CD4-positive, CD25-positive, alpha-beta regulatory T cell (primary cell): ENCODE results near the gene TMEM43. TPM values are rescaled to one million over a fixed set of nuclear protein-coding genes. Genes with fewer than 3 reads are reported as not detected.

Source experiments
- ATAC-seq, 2 donors: fragments of 150-1000 bp; cut with Tn5 transposase; one replicate each; pipeline ENCODE4 v1.10.0; 2021; ENCODE audit warnings: low read depth in 2 of 2, moderate number of reproducible peaks in 2 of 2, moderate library complexity in 1 of 2
- DNase-seq, 3 donors: peaks; one replicate each; pipeline versions ENCODE4 v3.0.0 to v3.0.0-alpha.2; 2012 to 2022; ENCODE audit warnings: mixed read lengths in 1 of 3
- H3K27ac ChIP-seq: one replicate; pipeline ENCODE4 v1.7.0; 2013; ENCODE audit warnings: mild to moderate bottlenecking, low read length; ENCODE audit not compliant: insufficient read depth, poor library complexity, severe bottlenecking
- H3K27me3 ChIP-seq: one replicate; pipeline ENCODE4 v1.7.0; 2013; ENCODE audit warnings: low read length; ENCODE audit not compliant: control insufficient read depth, insufficient read depth
- H3K36me3 ChIP-seq: one replicate; pipeline ENCODE4 v1.7.0; 2013; ENCODE audit warnings: mild to moderate bottlenecking, low read length, moderate library complexity; ENCODE audit not compliant: control insufficient read depth, insufficient read depth
- H3K4me1 ChIP-seq: 2 replicates; pipeline ENCODE4 v1.7.0; 2013; ENCODE audit warnings: mild to moderate bottlenecking, low read length; ENCODE audit not compliant: insufficient read depth, control insufficient read depth, poor library complexity, severe bottlenecking
- H3K4me3 ChIP-seq: one replicate; pipeline ENCODE4 v1.7.0; 2013; ENCODE audit warnings: low read depth, mild to moderate bottlenecking, low read length, moderate library complexity
- H3K9me3 ChIP-seq, 2 experiments: 1 replicate in 1 of 2; 2 replicates in 1 of 2; pipeline ENCODE4 v1.7.0; 2013; ENCODE audit warnings: low read length in 2 of 2, mild to moderate bottlenecking in 1 of 2, moderate library complexity in 1 of 2; ENCODE audit not compliant: control insufficient read depth in 2 of 2
- H3K27ac Mint-ChIP-seq, 3 donors: one replicate each; pipeline ENCODE4 v1.8.0; 2020 to 2022; ENCODE audit warnings: mild to moderate bottlenecking in 3 of 3, mixed read lengths in 3 of 3, moderate library complexity in 2 of 3
- H3K27me3 Mint-ChIP-seq: one replicate; pipeline ENCODE4 v1.8.0; 2022; ENCODE audit warnings: mild to moderate bottlenecking, mixed read lengths
- H3K36me3 Mint-ChIP-seq: one replicate; pipeline ENCODE4 v1.8.0; 2020; ENCODE audit warnings: mixed read lengths
- H3K4me1 Mint-ChIP-seq, 4 donors: one replicate each; pipeline ENCODE4 v1.8.0; 2020 to 2022; ENCODE audit warnings: mixed read lengths in 4 of 4, mild to moderate bottlenecking in 1 of 4
- H3K4me3 Mint-ChIP-seq, 4 donors: one replicate each; pipeline ENCODE4 v1.8.0; 2020 to 2022; ENCODE audit warnings: mild to moderate bottlenecking in 4 of 4, mixed read lengths in 4 of 4, moderate library complexity in 3 of 4
- H3K9me3 Mint-ChIP-seq, 7 donors: one replicate each; pipeline ENCODE4 v1.8.0; 2020 to 2022; ENCODE audit warnings: mixed read lengths in 7 of 7, mild to moderate bottlenecking in 3 of 7, moderate library complexity in 2 of 7
- polyA plus RNA-seq, 4 donors: library from polyadenylated mRNA; unstranded; fragments of 300-500 nt; fragmentation: Illumina TruSeq; gene quantifications; one replicate each; pipeline ENCODE4 v1.2.3, GENCODE V29; 2021
- total RNA-seq: library from RNA; stranded (reverse); gene quantifications from one replicate; pipeline ENCODE4 v1.2.3, GENCODE V29; 2022

Gene TMEM43
- total and polyA plus RNA-seq, 5 donors from 2014 or later = 50.2 to 81.0 (median 74.3) TPM

GRCh38 chr3:14139771-14140170, 14.9 kb downstream of the TMEM43 start:
- H3K36me3 Mint-ChIP-seq = peaks cover 28% of the 10 kb centered on the region
- peaks cover 41% of the 10 kb centered on the region for H3K36me3 ChIP-seq

DNA sequence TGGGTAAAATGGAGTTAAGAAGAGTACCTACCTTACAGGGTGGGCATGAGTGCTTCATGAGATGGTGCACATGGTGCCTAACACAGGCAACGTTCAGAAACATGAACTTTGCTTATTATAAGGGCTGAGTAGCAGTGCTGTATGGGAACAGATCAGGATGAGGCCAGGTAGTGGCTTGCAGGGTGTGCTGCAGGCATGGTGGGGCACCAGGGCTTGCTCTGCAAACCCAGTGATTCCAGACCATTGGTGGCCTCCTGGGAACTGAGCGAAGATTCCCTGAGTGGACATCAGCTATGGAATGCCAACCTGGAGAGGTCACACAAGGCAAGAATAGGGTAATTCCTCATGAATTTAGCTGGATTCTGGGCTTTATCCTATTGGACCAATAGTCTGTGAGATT, 15.8 kb downstream of the TMEM43 start:
- Mint-ChIP-seq H3K27me3 (no peaks in the 10 kb centered on the region), H3K27ac (peak overlapping the region; percentile 92 to 98 (median 98)), H3K4me1 (peaks cover 23 to 55% (median 36%) of the 10 kb centered on the region in 4 donors), H3K4me3 (peak overlapping the region in 1 of 4 donors; percentile 30), H3K9me3 (no peaks in the 10 kb centered on the region), H3K36me3 (peaks cover 29% of the 10 kb centered on the region)
- peaks cover 51% of the 10 kb centered on the region for H3K4me1 ChIP-seq
- H3K27me3 ChIP-seq = no peaks in the 10 kb centered on the region
- H3K4me3 ChIP-seq = no peak overlapping the region
- no peak for DNase-seq
- no peaks in the 10 kb centered on the region for H3K9me3 ChIP-seq
- no peak for ATAC-seq
- peak overlapping the region; percentile 99 for H3K27ac ChIP-seq
- H3K36me3 ChIP-seq = peaks cover 35% of the 10 kb centered on the region

More at GRCh38 chr3:14139771-14140170, 14.9 kb downstream of the TMEM43 start:
- no peak for DNase-seq
- Mint-ChIP-seq H3K4me1 (peaks cover 16 to 46% (median 30%) of the 10 kb centered on the region in 4 donors), H3K27me3 (no peaks in the 10 kb centered on the region), H3K27ac (peak overlapping the region; percentile 69 to 90 (median 83)), H3K9me3 (no peaks in the 10 kb centered on the region), H3K4me3 (no peak overlapping the region)
- Histone ChIP-seq H3K9me3 (no peaks in the 10 kb centered on the region), H3K27ac (no peak overlapping the region), H3K27me3 (no peaks in the 10 kb centered on the region), H3K4me3 (no peak overlapping the region), H3K4me1 (peaks cover 42% of the 10 kb centered on the region)
- no peak for ATAC-seq

GRCh38 chr3:14141144-14141543, 16.3 kb downstream of the TMEM43 start:
- Histone ChIP-seq H3K9me3 (no peaks in the 10 kb centered on the region), H3K27me3 (no peaks in the 10 kb centered on the region), H3K27ac (peak overlapping the region; percentile 99), H3K4me1 (peaks cover 55% of the 10 kb centered on the region), H3K4me3 (no peak overlapping the region), H3K36me3 (peaks cover 33% of the 10 kb centered on the region)
- Mint-ChIP-seq H3K9me3 (no peaks in the 10 kb centered on the region), H3K27me3 (no peaks in the 10 kb centered on the region), H3K27ac (peak overlapping the region; percentile 92 to 98 (median 98)), H3K4me3 (peak overlapping the region in 2 of 4 donors; percentile 7 to 11), H3K4me1 (peaks cover 23 to 58% (median 36%) of the 10 kb centered on the region in 4 donors), H3K36me3 (peaks cover 27% of the 10 kb centered on the region)
- DNase-seq (no peak), ATAC-seq (no peak)

DNA sequence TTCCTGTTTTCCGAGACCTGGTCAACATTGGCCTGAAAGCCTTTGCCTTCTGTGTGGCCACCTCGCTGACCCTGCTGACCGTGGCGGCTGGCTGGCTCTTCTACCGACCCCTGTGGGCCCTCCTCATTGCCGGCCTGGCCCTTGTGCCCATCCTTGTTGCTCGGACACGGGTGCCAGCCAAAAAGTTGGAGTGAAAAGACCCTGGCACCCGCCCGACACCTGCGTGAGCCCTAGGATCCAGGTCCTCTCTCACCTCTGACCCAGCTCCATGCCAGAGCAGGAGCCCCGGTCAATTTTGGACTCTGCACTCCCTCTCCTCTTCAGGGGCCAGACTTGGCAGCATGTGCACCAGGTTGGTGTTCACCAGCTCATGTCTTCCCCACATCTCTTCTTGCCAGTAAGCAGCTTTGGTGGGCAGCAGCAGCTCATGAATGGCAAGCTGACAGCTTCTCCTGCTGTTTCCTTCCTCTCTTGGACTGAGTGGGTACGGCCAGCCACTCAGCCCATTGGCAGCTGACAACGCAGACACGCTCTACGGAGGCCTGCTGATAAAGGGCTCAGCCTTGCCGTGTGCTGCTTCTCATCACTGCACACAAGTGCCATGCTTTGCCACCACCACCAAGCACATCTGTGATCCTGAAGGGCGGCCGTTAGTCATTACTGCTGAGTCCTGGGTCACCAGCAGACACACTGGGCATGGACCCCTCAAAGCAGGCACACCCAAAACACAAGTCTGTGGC, 16.9 kb downstream of the TMEM43 start:
- H3K27me3 ChIP-seq = no peaks in the 10 kb centered on the region
- DNase-seq (peak in 1 of 3 donors; percentile 8), ATAC-seq (no peak)
- peak overlapping the region; percentile 99 for H3K27ac ChIP-seq
- peaks cover 23 to 58% (median 36%) of the 10 kb centered on the region in 4 donors for H3K4me1 Mint-ChIP-seq
- H3K4me3 Mint-ChIP-seq = peak overlapping the region; percentile 55 to 88 (median 74)
- H3K36me3 Mint-ChIP-seq = peaks cover 30% of the 10 kb centered on the region
- H3K36me3 ChIP-seq = peaks cover 35% of the 10 kb centered on the region
- no peaks in the 10 kb centered on the region for H3K27me3 Mint-ChIP-seq
- H3K27ac Mint-ChIP-seq = peak overlapping the region; percentile 92 to 98 (median 98)
- peaks cover 55% of the 10 kb centered on the region for H3K4me1 ChIP-seq
- H3K4me3 ChIP-seq = peak overlapping the region; percentile 69
- no peaks in the 10 kb centered on the region for H3K9me3 ChIP-seq
- H3K9me3 Mint-ChIP-seq = peaks cover 0 to 1% (median 0%) of the 10 kb centered on the region in 7 donors

DNA sequence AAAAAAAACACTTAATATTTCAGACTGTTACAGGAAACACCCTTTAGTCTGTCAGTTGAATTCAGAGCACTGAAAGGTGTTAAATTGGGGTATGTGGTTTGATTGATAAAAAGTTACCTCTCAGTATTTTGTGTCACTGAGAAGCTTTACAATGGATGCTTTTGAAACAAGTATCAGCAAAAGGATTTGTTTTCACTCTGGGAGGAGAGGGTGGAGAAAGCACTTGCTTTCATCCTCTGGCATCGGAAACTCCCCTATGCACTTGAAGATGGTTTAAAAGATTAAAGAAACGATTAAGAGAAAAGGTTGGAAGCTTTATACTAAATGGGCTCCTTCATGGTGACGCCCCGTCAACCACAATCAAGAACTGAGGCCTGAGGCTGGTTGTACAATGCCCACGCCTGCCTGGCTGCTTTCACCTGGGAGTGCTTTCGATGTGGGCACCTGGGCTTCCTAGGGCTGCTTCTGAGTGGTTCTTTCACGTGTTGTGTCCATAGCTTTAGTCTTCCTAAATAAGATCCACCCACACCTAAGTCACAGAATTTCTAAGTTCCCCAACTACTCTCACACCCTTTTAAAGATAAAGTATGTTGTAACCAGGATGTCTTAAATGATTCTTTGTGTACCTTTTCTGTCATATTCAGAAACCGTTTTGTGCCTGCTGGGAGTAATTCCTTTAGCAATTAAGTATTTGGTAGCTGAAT, 17.9 kb downstream of the TMEM43 start:
- Histone ChIP-seq H3K27me3 (no peaks in the 10 kb centered on the region), H3K4me3 (peak overlapping the region; percentile 69), H3K27ac (peak overlapping the region; percentile 99), H3K9me3 (no peaks in the 10 kb centered on the region), H3K4me1 (peaks cover 55% of the 10 kb centered on the region), H3K36me3 (peaks cover 39% of the 10 kb centered on the region)
- H3K4me3 Mint-ChIP-seq = peak overlapping the region; percentile 55 to 88 (median 74)
- DNase-seq (peak; percentile 60 to 71 (median 68)), ATAC-seq (peak; percentile 19 to 24)
- peaks cover 38% of the 10 kb centered on the region for H3K36me3 Mint-ChIP-seq
- peak overlapping the region; percentile 92 to 98 (median 98) for H3K27ac Mint-ChIP-seq
- peaks cover 0 to 1% (median 0%) of the 10 kb centered on the region in 7 donors for H3K9me3 Mint-ChIP-seq
- peaks cover 23 to 61% (median 39%) of the 10 kb centered on the region in 4 donors for H3K4me1 Mint-ChIP-seq
- H3K27me3 Mint-ChIP-seq = no peaks in the 10 kb centered on the region

DNA sequence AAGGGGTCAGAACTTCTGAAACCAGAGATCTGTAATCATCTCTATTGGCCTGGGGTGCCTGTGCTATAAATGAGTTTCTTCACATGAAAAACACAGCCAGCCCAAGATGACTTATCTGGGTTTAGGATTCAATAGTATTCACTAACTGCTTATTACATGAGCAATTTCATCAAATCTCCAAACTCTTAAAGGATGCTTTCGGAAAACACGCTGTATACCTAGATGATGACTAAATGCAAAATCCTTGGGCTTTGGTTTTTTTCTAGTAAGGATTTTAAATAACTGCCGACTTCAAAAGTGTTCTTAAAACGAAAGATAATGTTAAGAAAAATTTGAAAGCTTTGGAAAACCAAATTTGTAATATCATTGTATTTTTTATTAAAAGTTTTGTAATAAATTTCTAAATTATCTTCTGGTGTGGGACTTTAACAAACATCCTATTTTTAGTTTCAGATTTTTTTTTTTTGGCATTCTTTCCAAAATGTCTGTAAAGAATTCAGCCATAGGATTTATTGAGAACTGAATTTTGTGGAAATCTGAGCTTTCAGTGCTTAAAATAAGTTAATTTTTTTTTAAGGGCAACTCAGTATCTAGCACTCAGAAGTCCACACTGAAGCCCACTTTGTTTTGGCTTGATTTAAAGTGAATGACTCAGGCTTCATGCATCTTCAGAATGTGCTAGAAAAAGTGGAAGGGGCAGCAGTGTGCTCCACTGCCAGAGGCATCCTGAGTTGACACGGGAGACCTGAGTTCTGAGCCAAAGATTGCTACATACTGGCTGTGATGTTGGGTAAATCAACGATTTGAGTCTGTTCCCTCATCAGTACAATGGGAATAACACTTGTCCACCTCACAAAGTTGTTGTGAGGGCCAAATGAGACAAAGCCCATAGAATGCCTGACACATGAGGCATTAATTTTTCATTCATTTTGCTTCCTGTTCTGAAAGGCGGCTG, 18.7 kb downstream of the TMEM43 start:
- DNase-seq = no peak
- H3K36me3 Mint-ChIP-seq = peaks cover 35% of the 10 kb centered on the region

More for the DNA sequence above, 18.7 kb downstream of the TMEM43 start:
- peak overlapping the region; percentile 71 to 88 (median 81) for H3K4me3 Mint-ChIP-seq
- H3K36me3 ChIP-seq = peaks cover 43% of the 10 kb centered on the region
- H3K27ac ChIP-seq = peak overlapping the region; percentile 99
- no peak for ATAC-seq
- peaks cover 23 to 59% (median 40%) of the 10 kb centered on the region in 4 donors for H3K4me1 Mint-ChIP-seq
- H3K9me3 ChIP-seq = no peaks in the 10 kb centered on the region
- H3K4me3 ChIP-seq = peak overlapping the region; percentile 69
- H3K27me3 Mint-ChIP-seq = no peaks in the 10 kb centered on the region
- H3K27me3 ChIP-seq = no peaks in the 10 kb centered on the region
- H3K27ac Mint-ChIP-seq = peak overlapping the region; percentile 98
- H3K4me1 ChIP-seq = peaks cover 55% of the 10 kb centered on the region
- peaks cover 0 to 1% (median 0%) of the 10 kb centered on the region in 7 donors for H3K9me3 Mint-ChIP-seq
